CD14-positive monocyte (primary cell): ENCODE measurements around the gene PREX1. TPM values are rescaled to one million over a fixed set of nuclear protein-coding genes. Genes with fewer than 3 reads are reported as not detected.

Experiments used
- DNase-seq, 3 donors: peaks; one replicate each; pipeline ENCODE4 v3.0.0-alpha.2; 2011 to 2022
- H2AFZ ChIP-seq: 2 replicates; pipeline ENCODE4 v1.6.0; 2012; ENCODE audit warnings: mild to moderate bottlenecking, low read depth, low read length, inconsistent platforms; ENCODE audit not compliant: insufficient read depth, poor library complexity, severe bottlenecking
- H3K27ac ChIP-seq, 2 donors: 1 replicate in 1 of 2; 2 replicates in 1 of 2; pipeline ENCODE4 v1.5.1; 2012 to 2013; ENCODE audit warnings: low read length in 2 of 2, control low read depth in 1 of 2, inconsistent platforms in 1 of 2, low read depth in 1 of 2, mild to moderate bottlenecking in 1 of 2
- H3K27me3 ChIP-seq, 2 donors: one replicate each; pipeline versions ENCODE4 v1.6.0 to v1.6.1; 2011 to 2013; ENCODE audit warnings: low read length in 2 of 2; ENCODE audit not compliant: control insufficient read depth in 2 of 2, insufficient read depth in 2 of 2
- H3K36me3 ChIP-seq, 2 donors: replicated peaks in 1 of 2; 1 replicate in 1 of 2; 2 replicates in 1 of 2; pipeline versions ENCODE4 v1.5.1 to v1.6.1; 2012 to 2013; ENCODE audit warnings: low read length in 2 of 2, control low read depth in 1 of 2, inconsistent platforms in 1 of 2, mild to moderate bottlenecking in 1 of 2; ENCODE audit not compliant: insufficient read depth in 2 of 2, control insufficient read depth in 1 of 2
- H3K4me1 ChIP-seq, 2 donors: 1 replicate in 1 of 2; 2 replicates in 1 of 2; pipeline versions ENCODE4 v1.5.1 to v1.6.1; 2012 to 2013; ENCODE audit warnings: low read length in 2 of 2, control low read depth in 1 of 2, inconsistent platforms in 1 of 2, mild to moderate bottlenecking in 1 of 2, moderate library complexity in 1 of 2; ENCODE audit not compliant: insufficient read depth in 2 of 2, control insufficient read depth in 1 of 2
- H3K4me2 ChIP-seq: replicated peaks from 2 replicates; pipeline ENCODE3; 2012; ENCODE audit warnings: low read length, moderate library complexity, mild to moderate bottlenecking; ENCODE audit not compliant: poor library complexity, severe bottlenecking; ENCODE audit errors: extremely low read depth
- H3K4me3 ChIP-seq, 3 experiments: fragments of 200-600 bp in 1 of 3; sonication (generic) in 1 of 3; replicated peaks in 1 of 3; 1 replicate in 2 of 3; 2 replicates in 1 of 3; pipeline ENCODE4 v1.5.1; 2011 to 2013; ENCODE audit warnings: low read length in 3 of 3, mild to moderate bottlenecking in 3 of 3, control low read depth in 2 of 3, low read depth in 2 of 3, inconsistent platforms in 1 of 3, moderate library complexity in 1 of 3
- H3K79me2 ChIP-seq: 2 replicates; pipeline ENCODE4 v1.6.0; 2012; ENCODE audit warnings: mild to moderate bottlenecking, control low read depth, inconsistent platforms, low read length, moderate library complexity; ENCODE audit not compliant: insufficient read depth
- H3K9ac ChIP-seq: 2 replicates; pipeline ENCODE4 v1.6.0; 2017; ENCODE audit warnings: low read length, mild to moderate bottlenecking; ENCODE audit not compliant: insufficient read depth, poor library complexity, severe bottlenecking
- H3K9me3 ChIP-seq, 2 donors: replicated peaks in 1 of 2; 1 replicate in 1 of 2; 2 replicates in 1 of 2; pipeline versions ENCODE4 v1.5.1 to v1.6.1; 2012 to 2013; ENCODE audit warnings: low read length in 2 of 2, control low read depth in 1 of 2; ENCODE audit not compliant: control insufficient read depth in 1 of 2, insufficient read depth in 1 of 2
- H4K20me1 ChIP-seq: 2 replicates; pipeline ENCODE4 v1.6.0; 2012; ENCODE audit warnings: mild to moderate bottlenecking, low read length, control low read depth, moderate library complexity; ENCODE audit not compliant: insufficient read depth
- H3K27ac Mint-ChIP-seq, 7 donors: one replicate each; pipeline ENCODE4 v1.8.0; 2020; ENCODE audit warnings: mild to moderate bottlenecking in 7 of 7, mixed read lengths in 7 of 7, moderate library complexity in 6 of 7, inconsistent platforms in 2 of 7
- H3K27me3 Mint-ChIP-seq, 3 donors: one replicate each; pipeline ENCODE4 v1.8.0; 2021 to 2022; ENCODE audit warnings: low read depth in 3 of 3, mild to moderate bottlenecking in 3 of 3, mixed read lengths in 3 of 3, moderate library complexity in 3 of 3, inconsistent platforms in 1 of 3
- H3K36me3 Mint-ChIP-seq, 2 donors: one replicate each; pipeline ENCODE4 v1.8.0; 2020; ENCODE audit warnings: mixed read lengths in 2 of 2, inconsistent platforms in 1 of 2, mild to moderate bottlenecking in 1 of 2
- H3K4me1 Mint-ChIP-seq: one replicate; pipeline ENCODE4 v1.8.0; 2020; ENCODE audit warnings: mild to moderate bottlenecking, mixed read lengths
- H3K4me3 Mint-ChIP-seq, 2 donors: one replicate each; pipeline ENCODE4 v1.8.0; 2020; ENCODE audit warnings: mild to moderate bottlenecking in 2 of 2, mixed read lengths in 2 of 2, moderate library complexity in 1 of 2
- H3K9me3 Mint-ChIP-seq, 7 donors: one replicate each; pipeline ENCODE4 v1.8.0; 2020 to 2022; ENCODE audit warnings: mixed read lengths in 7 of 7, mild to moderate bottlenecking in 6 of 7, moderate library complexity in 6 of 7, inconsistent platforms in 2 of 7
- WGBS: methylation state at CpG from one replicate; pipeline ENCODE4 v1.1.5; 2013; ENCODE audit warnings: missing lambda C conversion rate; ENCODE audit not compliant: insufficient coverage; 5-methylcytosine and 5-hydroxymethylcytosine counted together
- intact Hi-C, 2 donors: fragments of 100-400 bp; cut with micrococcal nuclease; formaldehyde crosslinking; loops; one replicate each; pipeline versions ENCODE4 v1.15.0 to v1.15.1; 2023
- polyA plus RNA-seq, 3 donors: library from polyadenylated mRNA; depleted of rRNA in 1 of 3; unstranded in 2 of 3; stranded (reverse) in 1 of 3; fragments of 300-500 nt in 2 of 3; fragments of >200 nt in 1 of 3; fragmentation: Illumina TruSeq in 2 of 3; gene quantifications; 1 replicate in 2 of 3; 2 replicates in 1 of 3; pipeline ENCODE4 v1.2.3, GENCODE V29; 2012 to 2021
- TF ChIP-seq, protein P1 (sequence below): fragments of 200-600 bp; IDR thresholded peaks from one replicate; pipeline ENCODE4 v1.8.0; 2022; ENCODE audit warnings: antibody characterized with exemption, mild to moderate bottlenecking

Gene PREX1
- polyA plus RNA-seq, 3 donors, result 24.3 to 114 (median 27.5) TPM

GRCh38 chr20:48742233-48742632 is 85.6 kb downstream of the PREX1 start:
- H3K27me3 Mint-ChIP-seq, result peaks cover 0 to 2% (median 0%) of the 10 kb centered on the region in 3 donors
- Histone ChIP-seq H3K27me3 (no peaks in the 10 kb centered on the region), H3K4me2 (no peak overlapping the region), H3K4me3 (no peak overlapping the region), H3K9me3 (no peaks in the 10 kb centered on the region), H3K9ac (no peak overlapping the region), H2AFZ (no peak overlapping the region), H4K20me1 (peaks cover 100% of the 10 kb centered on the region), H3K4me1 (peaks cover 26 to 29% of the 10 kb centered on the region in 2 donors), H3K79me2 (peaks cover 98% of the 10 kb centered on the region), H3K27ac (peak overlapping the region in 1 of 2 donors; percentile 38), H3K36me3 (peaks cover 72 to 94% of the 10 kb centered on the region in 2 donors)
- H3K4me3 Mint-ChIP-seq, result no peak overlapping the region
- H3K9me3 Mint-ChIP-seq, result no peaks in the 10 kb centered on the region
- peaks cover 80 to 92% of the 10 kb centered on the region in 2 donors for H3K36me3 Mint-ChIP-seq
- no peak overlapping the region for H3K27ac Mint-ChIP-seq
- H3K4me1 Mint-ChIP-seq, result peaks cover 37% of the 10 kb centered on the region
- 95% methylated on average over 3 of the region's 6 CpGs for WGBS
- intact Hi-C loops, result no loop called here
- DNase-seq, result no peak
- TF ChIP-seq, protein P1, sequence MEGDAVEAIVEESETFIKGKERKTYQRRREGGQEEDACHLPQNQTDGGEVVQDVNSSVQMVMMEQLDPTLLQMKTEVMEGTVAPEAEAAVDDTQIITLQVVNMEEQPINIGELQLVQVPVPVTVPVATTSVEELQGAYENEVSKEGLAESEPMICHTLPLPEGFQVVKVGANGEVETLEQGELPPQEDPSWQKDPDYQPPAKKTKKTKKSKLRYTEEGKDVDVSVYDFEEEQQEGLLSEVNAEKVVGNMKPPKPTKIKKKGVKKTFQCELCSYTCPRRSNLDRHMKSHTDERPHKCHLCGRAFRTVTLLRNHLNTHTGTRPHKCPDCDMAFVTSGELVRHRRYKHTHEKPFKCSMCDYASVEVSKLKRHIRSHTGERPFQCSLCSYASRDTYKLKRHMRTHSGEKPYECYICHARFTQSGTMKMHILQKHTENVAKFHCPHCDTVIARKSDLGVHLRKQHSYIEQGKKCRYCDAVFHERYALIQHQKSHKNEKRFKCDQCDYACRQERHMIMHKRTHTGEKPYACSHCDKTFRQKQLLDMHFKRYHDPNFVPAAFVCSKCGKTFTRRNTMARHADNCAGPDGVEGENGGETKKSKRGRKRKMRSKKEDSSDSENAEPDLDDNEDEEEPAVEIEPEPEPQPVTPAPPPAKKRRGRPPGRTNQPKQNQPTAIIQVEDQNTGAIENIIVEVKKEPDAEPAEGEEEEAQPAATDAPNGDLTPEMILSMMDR, result no peak

DNA sequence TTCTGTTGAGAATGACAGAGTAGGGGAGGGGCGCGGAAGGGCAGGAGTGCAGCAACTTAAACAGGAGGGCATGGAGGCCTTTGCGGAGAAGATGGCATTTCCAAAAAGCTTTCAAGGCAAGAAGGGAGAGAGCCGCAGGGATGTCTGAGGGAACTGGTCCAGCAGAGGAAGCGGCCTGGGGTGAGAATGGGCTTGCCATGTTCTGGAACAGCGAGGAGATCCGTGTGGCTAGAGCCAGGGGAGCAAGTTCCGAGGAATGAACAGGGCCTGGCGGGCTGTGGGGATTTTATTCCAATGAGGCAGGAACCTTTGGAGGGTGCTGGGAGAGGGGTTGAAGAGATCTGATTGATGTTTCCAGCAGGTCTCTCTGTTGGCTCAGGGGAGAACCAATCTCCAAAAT is 86.1 kb downstream of the PREX1 start:
- peaks cover 98% of the 10 kb centered on the region for H3K79me2 ChIP-seq
- peaks cover 73 to 94% of the 10 kb centered on the region in 2 donors for H3K36me3 ChIP-seq
- no peak overlapping the region for H3K4me3 ChIP-seq
- peaks cover 100% of the 10 kb centered on the region for H4K20me1 ChIP-seq
- Mint-ChIP-seq H3K4me1 (peaks cover 42% of the 10 kb centered on the region), H3K4me3 (no peak overlapping the region), H3K36me3 (peaks cover 83 to 92% of the 10 kb centered on the region in 2 donors), H3K9me3 (no peaks in the 10 kb centered on the region), H3K27ac (peak overlapping the region in 2 of 7 donors; percentile 1 to 54), H3K27me3 (peaks cover 0 to 2% (median 0%) of the 10 kb centered on the region in 3 donors)
- H3K27ac ChIP-seq, result peak overlapping the region in 1 of 2 donors; percentile 38
- no peak overlapping the region for H2AFZ ChIP-seq
- no peaks in the 10 kb centered on the region for H3K27me3 ChIP-seq
- no peaks in the 10 kb centered on the region for H3K9me3 ChIP-seq
- TF ChIP-seq, protein P1, result no peak
- H3K4me1 ChIP-seq, result peaks cover 28 to 29% of the 10 kb centered on the region in 2 donors
- 100% methylated on average over 8 of the region's 9 CpGs for WGBS
- no peak overlapping the region for H3K9ac ChIP-seq
- no peak for DNase-seq
- intact Hi-C loops, result no loop called here
- H3K4me2 ChIP-seq, result no peak overlapping the region
